ENCODE data around the gene WDTC1.

Gene WDTC1

GRCh38 chr1:27325286-27325685, 90.9 kb downstream of the WDTC1 start:
- DNase-seq (ENCODE audit: low read depth) = no peak
- H3K4me3 ChIP-seq (ENCODE audit: low read length) = no peak overlapping the region
- no peak for TF ChIP-seq CTCF (IDR thresholded peaks at IDR 0.05; ENCODE audit: insufficient read depth, low read depth, low read length, missing control alignments)

- no peak for DNase-seq (ENCODE audit: low read depth)
- TF ChIP-seq CTCF (IDR thresholded peaks at IDR 0.05; ENCODE audit: insufficient read depth, low read depth, low read length, missing control alignments) = no peak
- no peak overlapping the region for H3K4me3 ChIP-seq (ENCODE audit: low read length)
These were observed 93.5 kb downstream of the WDTC1 start for GRCh38 chr1:27327964-27328363.

- TF ChIP-seq CTCF (IDR thresholded peaks at IDR 0.05; ENCODE audit: insufficient read depth, low read depth, low read length, missing control alignments) = no peak
- H3K4me3 ChIP-seq (ENCODE audit: low read length) = no peak overlapping the region
- DNase-seq (ENCODE audit: low read depth) = no peak
These were observed 96.4 kb downstream of the WDTC1 start for GRCh38 chr1:27330786-27331185.

GRCh38 chr1:27331426-27331825, 97.0 kb downstream of the WDTC1 start:
- TF ChIP-seq CTCF (IDR thresholded peaks at IDR 0.05; ENCODE audit: insufficient read depth, low read depth, low read length, missing control alignments) = no peak
- DNase-seq (ENCODE audit: low read depth) = no peak
- no peak overlapping the region for H3K4me3 ChIP-seq (ENCODE audit: low read length)

GRCh38 chr1:27331922-27332321, 97.5 kb downstream of the WDTC1 start:
- no peak overlapping the region for H3K4me3 ChIP-seq (ENCODE audit: low read length)
- TF ChIP-seq CTCF (IDR thresholded peaks at IDR 0.05; ENCODE audit: insufficient read depth, low read depth, low read length, missing control alignments) = no peak
- no peak for DNase-seq (ENCODE audit: low read depth)

GRCh38 chr1:27332536-27333281, 98.3 kb downstream of the WDTC1 start:
- H3K4me3 ChIP-seq (ENCODE audit: low read length) = no peak overlapping the region
- peak; percentile 84 for TF ChIP-seq CTCF (IDR thresholded peaks at IDR 0.05; ENCODE audit: insufficient read depth, low read depth, low read length, missing control alignments)
- peak; percentile 42 for DNase-seq (ENCODE audit: low read depth)

GRCh38 chr1:27333717-27334279, 99.4 kb downstream of the WDTC1 start:
- DNase-seq (ENCODE audit: low read depth) = no peak
- no peak overlapping the region for H3K4me3 ChIP-seq (ENCODE audit: low read length)
- no peak for TF ChIP-seq CTCF (IDR thresholded peaks at IDR 0.05; ENCODE audit: insufficient read depth, low read depth, low read length, missing control alignments)
